HEK293 (cell line): ENCODE results near the gene C14orf119.

Experiments
- EGR2 ChIP-seq: fragments of 450-650 bp; formaldehyde crosslinking; IDR thresholded peaks from 2 replicates; pipeline ENCODE4 v1.5.1; 2016; ENCODE audit warnings: low read depth, missing biosample characterization, missing genetic modification characterization
- GLIS2 ChIP-seq: fragments of 450-650 bp; formaldehyde crosslinking; IDR thresholded peaks from 2 replicates; pipeline ENCODE4 v1.5.1; 2016; ENCODE audit warnings: missing biosample characterization, missing genetic modification characterization
- IKZF3 ChIP-seq: fragments of 450-650 bp; IDR thresholded peaks from 2 replicates; pipeline ENCODE4 v1.5.0; 2018; ENCODE audit warnings: missing biosample characterization, mild to moderate bottlenecking, missing genetic modification characterization, moderate library complexity
- KLF10 ChIP-seq: fragments of 450-650 bp; IDR thresholded peaks from 2 replicates; pipeline ENCODE4 v1.5.1; 2018; ENCODE audit warnings: missing biosample characterization, mild to moderate bottlenecking, missing genetic modification characterization
- PATZ1 ChIP-seq: fragments of 450-650 bp; formaldehyde crosslinking; IDR thresholded peaks from 2 replicates; pipeline ENCODE4 v1.5.1; 2016; ENCODE audit warnings: missing biosample characterization, missing genetic modification characterization
- ZBTB49 ChIP-seq: fragments of 450-650 bp; formaldehyde crosslinking; IDR thresholded peaks from 2 replicates; pipeline ENCODE4 v1.5.1; 2016; ENCODE audit warnings: missing biosample characterization, missing genetic modification characterization, low read depth
- ZIC2 ChIP-seq: fragments of 450-650 bp; formaldehyde crosslinking; IDR thresholded peaks from 2 replicates; pipeline ENCODE4 v1.5.1; 2016; ENCODE audit warnings: missing biosample characterization, missing genetic modification characterization
- ZNF138 ChIP-seq: fragments of 450-650 bp; formaldehyde crosslinking; IDR thresholded peaks from 2 replicates; pipeline ENCODE4 v1.5.1; 2016; ENCODE audit warnings: missing biosample characterization, missing genetic modification characterization, borderline replicate concordance
- ZNF324 ChIP-seq: fragments of 450-650 bp; formaldehyde crosslinking; IDR thresholded peaks from 2 replicates; pipeline ENCODE4 v1.5.1; 2016; ENCODE audit warnings: missing biosample characterization, missing genetic modification characterization
- ZNF416 ChIP-seq: fragments of 450-650 bp; formaldehyde crosslinking; IDR thresholded peaks from 2 replicates; pipeline ENCODE4 v1.5.1; 2016; ENCODE audit warnings: missing biosample characterization, missing genetic modification characterization
- ZNF548 ChIP-seq: fragments of 450-650 bp; formaldehyde crosslinking; IDR thresholded peaks from 2 replicates; pipeline ENCODE4 v1.5.1; 2016; ENCODE audit warnings: missing biosample characterization, missing genetic modification characterization
- ZNF596 ChIP-seq: fragments of 450-650 bp; IDR thresholded peaks from 2 replicates; pipeline ENCODE4 v1.5.0; 2018; ENCODE audit warnings: missing biosample characterization, mild to moderate bottlenecking, missing genetic modification characterization, moderate library complexity
- ZNF76 ChIP-seq: fragments of 450-650 bp; formaldehyde crosslinking; IDR thresholded peaks from 2 replicates; pipeline ENCODE4; 2016; ENCODE audit warnings: low read depth, missing biosample characterization, missing genetic modification characterization, borderline replicate concordance
- ZNF785 ChIP-seq: fragments of 450-650 bp; formaldehyde crosslinking; IDR thresholded peaks from 2 replicates; pipeline ENCODE4 v1.5.1; 2016; ENCODE audit warnings: missing biosample characterization, missing genetic modification characterization
- ZXDB ChIP-seq: fragments of 450-650 bp; formaldehyde crosslinking; IDR thresholded peaks from 2 replicates; pipeline ENCODE4 v1.5.1; 2016; ENCODE audit warnings: missing biosample characterization, missing genetic modification characterization
- TF ChIP-seq, protein P1 (sequence below): fragments of 450-650 bp; formaldehyde crosslinking; IDR thresholded peaks from 2 replicates; pipeline ENCODE4 v1.5.1; 2017; ENCODE audit warnings: missing biosample characterization, missing genetic modification characterization
- TF ChIP-seq, protein P2 (sequence below): fragments of 450-650 bp; formaldehyde crosslinking; IDR thresholded peaks from 2 replicates; pipeline ENCODE4 v1.5.1; 2016; ENCODE audit warnings: missing biosample characterization, missing genetic modification characterization
- TF ChIP-seq, protein P3 (sequence below): fragments of 450-650 bp; formaldehyde crosslinking; IDR thresholded peaks from 2 replicates; pipeline ENCODE4 v1.5.1; 2016; ENCODE audit warnings: missing biosample characterization, missing genetic modification characterization, borderline replicate concordance

The C14orf119 gene

DNA sequence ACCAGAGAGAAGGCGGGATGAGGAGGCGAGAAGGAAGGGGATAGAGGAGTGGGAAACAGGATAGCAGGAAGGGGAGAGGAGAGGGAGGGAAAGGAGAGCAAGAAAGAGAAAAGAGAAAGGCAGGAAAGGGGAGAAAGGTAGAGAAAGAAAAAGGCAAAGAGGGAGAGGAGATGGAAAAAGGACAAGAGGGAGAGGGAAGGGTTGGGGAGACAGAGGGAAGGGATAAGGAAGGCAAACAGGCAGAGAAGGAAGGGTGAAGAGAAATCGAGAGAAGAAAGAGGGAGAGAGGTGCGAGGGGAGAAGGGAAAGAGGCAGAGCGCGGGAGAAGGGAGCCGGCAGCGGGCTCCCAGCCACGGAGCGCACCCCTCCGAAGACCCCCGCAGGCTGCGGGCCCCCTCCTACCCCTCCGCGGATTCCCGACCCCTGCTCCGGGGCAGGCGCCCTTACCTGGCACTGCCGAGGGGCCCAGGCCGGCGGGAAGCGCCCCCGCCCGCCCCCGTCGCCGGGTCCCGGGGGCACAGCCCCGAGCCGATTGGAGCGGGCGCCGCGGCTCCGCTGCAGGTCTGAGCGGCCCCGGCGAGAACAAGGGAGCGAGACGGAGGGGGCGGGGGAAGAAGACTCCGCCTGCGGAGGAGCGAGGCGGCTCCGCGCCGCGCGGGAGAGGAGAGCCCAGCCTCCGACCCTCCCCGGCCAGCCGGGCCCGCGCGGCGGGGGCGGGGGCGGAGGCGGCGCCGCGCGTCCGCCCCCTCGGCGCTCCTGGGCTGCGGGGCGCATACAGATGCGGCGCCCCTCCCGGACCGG lies 38.1 kb upstream of the C14orf119 start, which contains the start of gene CDH24 (continued):
- TF ChIP-seq ZNF785 (tag by site-specific recombination) (0 out of 2 replicates have a peak, but pooled peaks have one; percentile 59), ZXDB (tag by site-specific recombination) (peak; percentile 48; the same call in 1 of the 2 replicates), KLF10 (tag by site-specific recombination) (peak; percentile 32; the same call in 1 of the 2 replicates), ZIC2 (tag by site-specific recombination) (no peak), GLIS2 (tag by site-specific recombination) (no peak), ZNF138 (tag by site-specific recombination) (no peak), ZNF416 (tag by site-specific recombination) (no peak), ZNF548 (no peak), EGR2 (tag by site-specific recombination) (peak; percentile 48), PATZ1 (tag by site-specific recombination) (peak; percentile 64), ZNF324 (tag by site-specific recombination) (0 out of 2 replicates have a peak, but pooled peaks have one; percentile 50), ZNF76 (tag by site-specific recombination) (0 out of 2 replicates have a peak, but pooled peaks have one; percentile 30), IKZF3 (tag by site-specific recombination) (peak; percentile 29; the same call in 1 of the 2 replicates), ZBTB49 (tag by site-specific recombination) (no peak), ZNF596 (tag by site-specific recombination) (no peak)
- TF ChIP-seq, protein P1, sequence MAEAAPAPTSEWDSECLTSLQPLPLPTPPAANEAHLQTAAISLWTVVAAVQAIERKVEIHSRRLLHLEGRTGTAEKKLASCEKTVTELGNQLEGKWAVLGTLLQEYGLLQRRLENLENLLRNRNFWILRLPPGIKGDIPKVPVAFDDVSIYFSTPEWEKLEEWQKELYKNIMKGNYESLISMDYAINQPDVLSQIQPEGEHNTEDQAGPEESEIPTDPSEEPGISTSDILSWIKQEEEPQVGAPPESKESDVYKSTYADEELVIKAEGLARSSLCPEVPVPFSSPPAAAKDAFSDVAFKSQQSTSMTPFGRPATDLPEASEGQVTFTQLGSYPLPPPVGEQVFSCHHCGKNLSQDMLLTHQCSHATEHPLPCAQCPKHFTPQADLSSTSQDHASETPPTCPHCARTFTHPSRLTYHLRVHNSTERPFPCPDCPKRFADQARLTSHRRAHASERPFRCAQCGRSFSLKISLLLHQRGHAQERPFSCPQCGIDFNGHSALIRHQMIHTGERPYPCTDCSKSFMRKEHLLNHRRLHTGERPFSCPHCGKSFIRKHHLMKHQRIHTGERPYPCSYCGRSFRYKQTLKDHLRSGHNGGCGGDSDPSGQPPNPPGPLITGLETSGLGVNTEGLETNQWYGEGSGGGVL (tag by site-specific recombination) = peak; percentile 57
- TF ChIP-seq, protein P2, sequence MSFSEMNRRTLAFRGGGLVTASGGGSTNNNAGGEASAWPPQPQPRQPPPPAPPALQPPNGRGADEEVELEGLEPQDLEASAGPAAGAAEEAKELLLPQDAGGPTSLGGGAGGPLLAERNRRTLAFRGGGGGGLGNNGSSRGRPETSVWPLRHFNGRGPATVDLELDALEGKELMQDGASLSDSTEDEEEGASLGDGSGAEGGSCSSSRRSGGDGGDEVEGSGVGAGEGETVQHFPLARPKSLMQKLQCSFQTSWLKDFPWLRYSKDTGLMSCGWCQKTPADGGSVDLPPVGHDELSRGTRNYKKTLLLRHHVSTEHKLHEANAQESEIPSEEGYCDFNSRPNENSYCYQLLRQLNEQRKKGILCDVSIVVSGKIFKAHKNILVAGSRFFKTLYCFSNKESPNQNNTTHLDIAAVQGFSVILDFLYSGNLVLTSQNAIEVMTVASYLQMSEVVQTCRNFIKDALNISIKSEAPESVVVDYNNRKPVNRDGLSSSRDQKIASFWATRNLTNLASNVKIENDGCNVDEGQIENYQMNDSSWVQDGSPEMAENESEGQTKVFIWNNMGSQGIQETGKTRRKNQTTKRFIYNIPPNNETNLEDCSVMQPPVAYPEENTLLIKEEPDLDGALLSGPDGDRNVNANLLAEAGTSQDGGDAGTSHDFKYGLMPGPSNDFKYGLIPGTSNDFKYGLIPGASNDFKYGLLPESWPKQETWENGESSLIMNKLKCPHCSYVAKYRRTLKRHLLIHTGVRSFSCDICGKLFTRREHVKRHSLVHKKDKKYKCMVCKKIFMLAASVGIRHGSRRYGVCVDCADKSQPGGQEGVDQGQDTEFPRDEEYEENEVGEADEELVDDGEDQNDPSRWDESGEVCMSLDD (tag by site-specific recombination) = 0 out of 2 replicates have a peak, but pooled peaks have one; percentile 46
- TF ChIP-seq, protein P3, sequence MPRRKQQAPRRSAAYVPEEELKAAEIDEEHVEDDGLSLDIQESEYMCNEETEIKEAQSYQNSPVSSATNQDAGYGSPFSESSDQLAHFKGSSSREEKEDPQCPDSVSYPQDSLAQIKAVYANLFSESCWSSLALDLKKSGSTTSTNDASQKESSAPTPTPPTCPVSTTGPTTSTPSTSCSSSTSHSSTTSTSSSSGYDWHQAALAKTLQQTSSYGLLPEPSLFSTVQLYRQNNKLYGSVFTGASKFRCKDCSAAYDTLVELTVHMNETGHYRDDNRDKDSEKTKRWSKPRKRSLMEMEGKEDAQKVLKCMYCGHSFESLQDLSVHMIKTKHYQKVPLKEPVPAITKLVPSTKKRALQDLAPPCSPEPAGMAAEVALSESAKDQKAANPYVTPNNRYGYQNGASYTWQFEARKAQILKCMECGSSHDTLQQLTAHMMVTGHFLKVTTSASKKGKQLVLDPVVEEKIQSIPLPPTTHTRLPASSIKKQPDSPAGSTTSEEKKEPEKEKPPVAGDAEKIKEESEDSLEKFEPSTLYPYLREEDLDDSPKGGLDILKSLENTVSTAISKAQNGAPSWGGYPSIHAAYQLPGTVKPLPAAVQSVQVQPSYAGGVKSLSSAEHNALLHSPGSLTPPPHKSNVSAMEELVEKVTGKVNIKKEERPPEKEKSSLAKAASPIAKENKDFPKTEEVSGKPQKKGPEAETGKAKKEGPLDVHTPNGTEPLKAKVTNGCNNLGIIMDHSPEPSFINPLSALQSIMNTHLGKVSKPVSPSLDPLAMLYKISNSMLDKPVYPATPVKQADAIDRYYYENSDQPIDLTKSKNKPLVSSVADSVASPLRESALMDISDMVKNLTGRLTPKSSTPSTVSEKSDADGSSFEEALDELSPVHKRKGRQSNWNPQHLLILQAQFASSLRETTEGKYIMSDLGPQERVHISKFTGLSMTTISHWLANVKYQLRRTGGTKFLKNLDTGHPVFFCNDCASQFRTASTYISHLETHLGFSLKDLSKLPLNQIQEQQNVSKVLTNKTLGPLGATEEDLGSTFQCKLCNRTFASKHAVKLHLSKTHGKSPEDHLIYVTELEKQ (tag by site-specific recombination) = no peak
